ENCODE data around the gene PDGFB. TPM values are rescaled to one million over a fixed set of nuclear protein-coding genes. Genes with fewer than 3 reads are reported as not detected.

The PDGFB gene
- total RNA-seq, 1 experiment from 2014 or later: 2.9 TPM

DNA sequence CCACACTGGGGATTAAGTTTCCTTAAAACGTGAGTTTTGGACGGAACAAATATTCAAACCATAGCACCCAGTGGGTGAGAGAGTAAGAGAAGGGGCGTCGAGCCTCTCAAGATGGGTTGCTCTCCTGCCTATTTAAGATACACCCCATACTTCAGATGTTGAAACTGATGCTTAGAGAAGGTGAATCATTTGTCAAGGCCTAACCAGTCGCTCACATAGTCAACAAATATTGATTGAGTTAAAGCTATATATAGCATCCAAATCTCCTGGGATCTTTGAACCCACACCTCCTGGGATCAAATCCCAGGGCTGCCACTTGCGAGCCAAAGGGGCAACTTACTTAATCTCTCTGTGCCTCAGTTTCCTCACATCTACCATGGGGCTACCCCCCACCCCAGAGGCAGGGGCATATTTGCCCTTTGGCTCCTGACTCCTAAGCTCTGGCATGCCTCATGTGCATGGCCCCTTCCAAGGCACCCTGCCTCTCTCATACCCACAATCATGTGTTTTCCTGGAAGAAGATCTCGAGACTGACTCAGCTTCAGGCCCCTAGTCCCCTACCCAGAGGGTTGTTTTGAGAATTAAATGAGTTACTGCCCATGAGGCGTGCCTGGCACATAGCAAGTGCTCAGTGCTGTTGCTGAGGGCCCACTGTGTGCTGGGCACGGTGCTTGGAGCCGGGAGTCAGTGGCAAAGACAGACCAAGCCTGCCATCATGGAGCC is 19.0 kb upstream of the PDGFB start:
- H3K9me3 ChIP-seq (ENCODE audit: low read length): no peaks in the 10 kb centered on the region
- peaks cover 13% of the 10 kb centered on the region for H3K4me1 ChIP-seq (ENCODE audit: low read length)
- no peaks in the 10 kb centered on the region for H3K79me2 ChIP-seq (ENCODE audit: low read length)
- H3K4me2 ChIP-seq (ENCODE audit: low read depth, low read length, poor library complexity, severe bottlenecking): no peak overlapping the region
- H2AFZ ChIP-seq (ENCODE audit: low read length): no peak overlapping the region
- no peak overlapping the region for H3K27ac ChIP-seq (ENCODE audit: low read length)
- no peak for DNase-seq
- no peak overlapping the region for H3K4me3 ChIP-seq (ENCODE audit: low read length)
- H3K36me3 ChIP-seq (ENCODE audit: insufficient read depth, low read length): no peaks in the 10 kb centered on the region
- no peaks in the 10 kb centered on the region for H4K20me1 ChIP-seq (ENCODE audit: insufficient read depth, low read depth, low read length)
- H3K27me3 ChIP-seq (ENCODE audit: low read length): no peaks in the 10 kb centered on the region
- H3K9ac ChIP-seq (ENCODE audit: low read length): no peak overlapping the region
- H3K9me2 ChIP-seq (replicated peaks; ENCODE audit: insufficient read depth, low read length): no peaks in the 10 kb centered on the region

DNA sequence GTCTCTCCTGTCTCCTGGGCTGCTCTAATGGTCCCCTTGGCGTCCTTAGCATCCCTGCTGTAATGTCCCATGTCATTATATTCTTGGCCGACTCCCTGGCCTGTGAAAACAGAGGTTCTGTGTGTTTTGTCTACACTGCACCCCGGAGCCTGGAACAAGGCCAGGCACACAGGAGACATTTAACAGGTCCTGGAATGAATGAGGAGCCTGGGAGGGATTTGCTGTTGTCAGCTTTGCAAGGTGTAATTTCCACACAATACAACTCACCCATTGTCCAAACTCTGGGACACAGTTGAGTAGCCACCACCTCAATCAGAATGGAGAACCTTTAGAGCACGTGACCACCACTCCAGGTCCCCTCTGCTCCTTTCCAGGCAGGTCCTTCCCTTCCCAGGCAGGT is 14.9 kb upstream of the PDGFB start:
- no peak overlapping the region for H3K4me3 ChIP-seq (ENCODE audit: low read length)
- no peaks in the 10 kb centered on the region for H4K20me1 ChIP-seq (ENCODE audit: insufficient read depth, low read depth, low read length)
- no peaks in the 10 kb centered on the region for H3K36me3 ChIP-seq (ENCODE audit: insufficient read depth, low read length)
- no peak overlapping the region for H3K27ac ChIP-seq (ENCODE audit: low read length)
- no peaks in the 10 kb centered on the region for H3K9me3 ChIP-seq (ENCODE audit: low read length)
- no peaks in the 10 kb centered on the region for H3K9me2 ChIP-seq (replicated peaks; ENCODE audit: insufficient read depth, low read length)
- peaks cover 5% of the 10 kb centered on the region; the same call in 1 of the 2 replicates for H3K4me1 ChIP-seq (ENCODE audit: low read length)
- no peaks in the 10 kb centered on the region for H3K27me3 ChIP-seq (ENCODE audit: low read length)
- H3K9ac ChIP-seq (ENCODE audit: low read length): no peak overlapping the region
- no peaks in the 10 kb centered on the region for H3K79me2 ChIP-seq (ENCODE audit: low read length)
- H3K4me2 ChIP-seq (ENCODE audit: low read depth, low read length, poor library complexity, severe bottlenecking): no peak overlapping the region
- H2AFZ ChIP-seq (ENCODE audit: low read length): no peak overlapping the region
- DNase-seq: no peak

DNA sequence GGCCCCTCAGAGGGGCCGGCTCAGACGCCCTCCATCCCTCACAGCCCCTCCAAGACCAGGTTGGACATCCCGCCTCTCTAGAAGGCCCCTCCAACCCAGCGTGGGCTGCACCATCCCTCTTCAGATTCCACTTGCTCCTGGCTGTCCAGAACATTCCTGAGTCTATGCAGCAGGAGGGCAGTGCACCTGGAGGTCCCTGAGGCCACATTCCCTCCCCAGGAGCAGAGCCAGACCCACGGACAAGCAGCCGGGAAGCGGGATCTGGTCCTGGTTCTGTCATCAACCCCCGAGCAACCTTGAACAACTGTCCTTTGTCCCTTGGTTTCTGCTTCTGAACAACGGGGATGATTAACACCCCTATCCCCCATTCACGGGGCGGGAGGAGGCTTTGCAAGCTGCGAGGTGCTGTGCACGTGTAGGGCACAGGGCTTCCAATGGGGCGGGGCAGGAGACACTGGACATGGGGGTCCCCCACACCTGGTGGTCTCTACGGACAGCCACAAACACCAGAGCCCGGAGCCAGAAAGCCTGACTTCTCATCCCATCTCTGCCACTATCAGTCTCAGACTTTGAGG is 13.2 kb upstream of the PDGFB start:
- H3K36me3 ChIP-seq (ENCODE audit: insufficient read depth, low read length): no peaks in the 10 kb centered on the region
- no peaks in the 10 kb centered on the region for H3K9me2 ChIP-seq (replicated peaks; ENCODE audit: insufficient read depth, low read length)
- no peak overlapping the region for H3K4me2 ChIP-seq (ENCODE audit: low read depth, low read length, poor library complexity, severe bottlenecking)
- peaks cover 5% of the 10 kb centered on the region; the same call in 1 of the 2 replicates for H3K4me1 ChIP-seq (ENCODE audit: low read length)
- no peaks in the 10 kb centered on the region for H3K79me2 ChIP-seq (ENCODE audit: low read length)
- no peak for DNase-seq
- no peak overlapping the region for H3K4me3 ChIP-seq (ENCODE audit: low read length)
- no peaks in the 10 kb centered on the region for H4K20me1 ChIP-seq (ENCODE audit: insufficient read depth, low read depth, low read length)
- H3K9ac ChIP-seq (ENCODE audit: low read length): no peak overlapping the region
- H3K9me3 ChIP-seq (ENCODE audit: low read length): no peaks in the 10 kb centered on the region
- no peaks in the 10 kb centered on the region for H3K27me3 ChIP-seq (ENCODE audit: low read length)
- H2AFZ ChIP-seq (ENCODE audit: low read length): no peak overlapping the region
- H3K27ac ChIP-seq (ENCODE audit: low read length): no peak overlapping the region

DNA sequence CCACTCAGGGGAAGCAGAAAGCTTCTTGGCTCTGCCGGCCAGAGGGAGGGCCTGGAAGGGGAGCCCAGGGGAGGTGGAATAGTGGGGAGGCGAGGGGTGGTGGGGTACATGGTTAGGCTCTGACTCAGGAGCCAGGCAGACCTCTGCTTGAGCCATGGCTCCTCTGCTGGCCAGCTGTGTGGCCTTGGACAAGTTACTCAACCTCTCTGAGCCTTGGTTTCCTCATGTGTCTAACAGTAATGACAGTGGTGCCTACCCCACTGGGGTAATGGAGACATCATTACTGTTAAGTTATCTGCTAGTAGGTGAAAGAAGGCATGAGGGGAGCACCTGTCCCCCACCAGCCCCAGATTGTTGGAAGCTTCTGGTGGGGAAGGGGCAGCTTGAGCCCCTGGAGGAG is 12.2 kb upstream of the PDGFB start:
- no peaks in the 10 kb centered on the region for H3K9me3 ChIP-seq (ENCODE audit: low read length)
- H3K36me3 ChIP-seq (ENCODE audit: insufficient read depth, low read length): no peaks in the 10 kb centered on the region
- H3K9me2 ChIP-seq (replicated peaks; ENCODE audit: insufficient read depth, low read length): no peaks in the 10 kb centered on the region
- no peaks in the 10 kb centered on the region for H3K79me2 ChIP-seq (ENCODE audit: low read length)
- H3K4me1 ChIP-seq (ENCODE audit: low read length): no peaks in the 10 kb centered on the region
- no peak overlapping the region for H3K27ac ChIP-seq (ENCODE audit: low read length)
- H3K9ac ChIP-seq (ENCODE audit: low read length): no peak overlapping the region
- DNase-seq: no peak
- no peak overlapping the region for H3K4me2 ChIP-seq (ENCODE audit: low read depth, low read length, poor library complexity, severe bottlenecking)
- no peak overlapping the region for H2AFZ ChIP-seq (ENCODE audit: low read length)
- no peaks in the 10 kb centered on the region for H4K20me1 ChIP-seq (ENCODE audit: insufficient read depth, low read depth, low read length)
- no peak overlapping the region for H3K4me3 ChIP-seq (ENCODE audit: low read length)
- no peaks in the 10 kb centered on the region for H3K27me3 ChIP-seq (ENCODE audit: low read length)

DNA sequence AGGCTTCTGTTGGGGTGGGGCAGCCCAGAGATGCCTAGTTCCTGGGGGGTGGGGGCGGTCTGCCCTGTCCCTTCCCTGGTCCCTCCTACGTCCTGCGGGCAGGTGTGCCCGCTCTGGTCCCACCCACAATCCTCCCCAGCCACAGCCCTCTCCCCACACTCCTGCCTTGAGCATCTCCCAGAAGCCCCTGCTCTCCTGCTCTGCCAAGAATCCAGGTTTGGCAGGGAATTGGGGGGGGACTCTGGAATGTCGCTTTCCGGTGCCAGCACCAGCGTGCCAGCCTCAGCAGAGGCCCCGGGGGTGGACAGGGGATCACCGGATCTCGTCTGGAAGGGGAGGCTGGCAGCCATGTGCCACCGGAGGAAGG is 11.4 kb upstream of the PDGFB start:
- H4K20me1 ChIP-seq (ENCODE audit: insufficient read depth, low read depth, low read length): no peaks in the 10 kb centered on the region
- H3K9me2 ChIP-seq (replicated peaks; ENCODE audit: insufficient read depth, low read length): no peaks in the 10 kb centered on the region
- no peak overlapping the region for H3K4me3 ChIP-seq (ENCODE audit: low read length)
- H2AFZ ChIP-seq (ENCODE audit: low read length): no peak overlapping the region
- no peak overlapping the region for H3K27ac ChIP-seq (ENCODE audit: low read length)
- H3K79me2 ChIP-seq (ENCODE audit: low read length): no peaks in the 10 kb centered on the region
- H3K4me1 ChIP-seq (ENCODE audit: low read length): no peaks in the 10 kb centered on the region
- H3K9me3 ChIP-seq (ENCODE audit: low read length): no peaks in the 10 kb centered on the region
- H3K9ac ChIP-seq (ENCODE audit: low read length): no peak overlapping the region
- no peak for DNase-seq
- no peak overlapping the region for H3K4me2 ChIP-seq (ENCODE audit: low read depth, low read length, poor library complexity, severe bottlenecking)
- H3K27me3 ChIP-seq (ENCODE audit: low read length): no peaks in the 10 kb centered on the region
- no peaks in the 10 kb centered on the region for H3K36me3 ChIP-seq (ENCODE audit: insufficient read depth, low read length)

DNA sequence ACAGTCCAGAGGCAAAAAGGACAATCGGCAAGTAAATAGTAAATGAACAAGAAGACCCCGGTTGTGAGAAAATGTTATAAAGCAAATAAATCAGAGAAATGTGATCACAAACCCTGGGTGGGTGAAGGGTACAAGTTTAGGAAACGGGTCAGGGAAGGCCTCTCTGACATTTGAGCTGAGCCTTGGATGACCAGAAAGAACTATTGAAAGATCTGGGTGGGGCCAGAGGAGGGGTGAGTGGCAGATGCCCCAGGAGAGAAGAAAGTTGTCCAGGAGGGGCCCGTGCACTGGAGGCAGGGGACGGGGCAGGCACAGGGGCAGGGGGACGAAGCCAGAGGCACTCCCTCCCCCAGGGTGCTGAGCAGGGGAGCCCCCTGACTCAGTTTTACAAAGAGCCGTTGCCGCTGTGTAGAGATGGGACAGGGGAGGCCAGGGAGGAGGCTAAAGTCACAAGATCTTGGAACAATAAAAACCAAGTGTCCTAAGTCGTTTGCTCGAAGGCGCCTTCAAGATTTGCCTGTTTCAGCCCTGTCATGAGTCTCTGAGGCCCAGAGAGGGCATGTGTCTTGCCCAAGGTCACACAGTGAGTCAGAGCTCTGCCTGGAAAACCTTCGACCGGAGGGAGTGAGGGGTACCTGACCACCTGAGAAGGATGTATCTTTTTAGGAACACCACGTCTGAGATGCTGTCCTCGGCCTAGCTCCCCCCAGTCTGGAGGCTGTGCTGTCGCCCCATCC is 10.8 kb upstream of the PDGFB start:
- no peak for DNase-seq
- H3K27me3 ChIP-seq (ENCODE audit: low read length): no peaks in the 10 kb centered on the region
- H3K4me2 ChIP-seq (ENCODE audit: low read depth, low read length, poor library complexity, severe bottlenecking): no peak overlapping the region
- no peaks in the 10 kb centered on the region for H4K20me1 ChIP-seq (ENCODE audit: insufficient read depth, low read depth, low read length)
- H3K36me3 ChIP-seq (ENCODE audit: insufficient read depth, low read length): no peaks in the 10 kb centered on the region
- H3K9me2 ChIP-seq (replicated peaks; ENCODE audit: insufficient read depth, low read length): no peaks in the 10 kb centered on the region
- H3K9ac ChIP-seq (ENCODE audit: low read length): no peak overlapping the region
- no peaks in the 10 kb centered on the region for H3K79me2 ChIP-seq (ENCODE audit: low read length)
- no peak overlapping the region for H3K27ac ChIP-seq (ENCODE audit: low read length)
- H3K4me1 ChIP-seq (ENCODE audit: low read length): no peaks in the 10 kb centered on the region
- H3K9me3 ChIP-seq (ENCODE audit: low read length): no peaks in the 10 kb centered on the region
- no peak overlapping the region for H2AFZ ChIP-seq (ENCODE audit: low read length)
- no peak overlapping the region for H3K4me3 ChIP-seq (ENCODE audit: low read length)

DNA sequence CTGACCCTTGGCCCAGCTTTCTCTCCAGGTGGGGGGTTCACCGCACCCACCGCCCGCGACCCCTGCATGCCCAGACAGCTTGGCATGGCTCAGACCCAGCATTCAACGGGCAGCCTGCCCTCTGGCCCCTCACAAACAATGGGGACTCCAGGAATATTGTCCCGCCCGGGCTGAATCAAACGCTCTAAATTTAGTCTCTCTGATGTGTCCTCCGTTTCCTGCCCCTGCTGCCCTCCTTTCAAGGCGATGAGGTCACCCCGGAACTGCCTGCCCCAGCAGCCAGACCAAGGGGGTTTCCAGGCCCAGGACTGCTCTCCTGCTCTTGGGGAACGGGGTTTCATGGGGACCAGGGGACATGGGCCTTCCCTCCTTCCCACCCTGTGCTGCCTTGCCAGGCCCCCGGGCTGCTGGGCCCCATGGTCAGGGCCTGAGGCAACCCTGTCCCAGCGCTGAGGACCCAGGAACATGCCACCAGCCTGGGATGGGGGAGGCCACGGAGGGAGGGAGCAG is 10.1 kb upstream of the PDGFB start:
- no peak overlapping the region for H2AFZ ChIP-seq (ENCODE audit: low read length)
- no peaks in the 10 kb centered on the region for H3K9me2 ChIP-seq (replicated peaks; ENCODE audit: insufficient read depth, low read length)
- no peaks in the 10 kb centered on the region for H4K20me1 ChIP-seq (ENCODE audit: insufficient read depth, low read depth, low read length)
- no peak overlapping the region for H3K9ac ChIP-seq (ENCODE audit: low read length)
- H3K27ac ChIP-seq (ENCODE audit: low read length): no peak overlapping the region
- H3K79me2 ChIP-seq (ENCODE audit: low read length): no peaks in the 10 kb centered on the region
- H3K27me3 ChIP-seq (ENCODE audit: low read length): no peaks in the 10 kb centered on the region
- H3K4me1 ChIP-seq (ENCODE audit: low read length): no peaks in the 10 kb centered on the region
- H3K4me2 ChIP-seq (ENCODE audit: low read depth, low read length, poor library complexity, severe bottlenecking): no peak overlapping the region
- no peaks in the 10 kb centered on the region for H3K9me3 ChIP-seq (ENCODE audit: low read length)
- DNase-seq: no peak
- no peak overlapping the region for H3K4me3 ChIP-seq (ENCODE audit: low read length)
- no peaks in the 10 kb centered on the region for H3K36me3 ChIP-seq (ENCODE audit: insufficient read depth, low read length)

DNA sequence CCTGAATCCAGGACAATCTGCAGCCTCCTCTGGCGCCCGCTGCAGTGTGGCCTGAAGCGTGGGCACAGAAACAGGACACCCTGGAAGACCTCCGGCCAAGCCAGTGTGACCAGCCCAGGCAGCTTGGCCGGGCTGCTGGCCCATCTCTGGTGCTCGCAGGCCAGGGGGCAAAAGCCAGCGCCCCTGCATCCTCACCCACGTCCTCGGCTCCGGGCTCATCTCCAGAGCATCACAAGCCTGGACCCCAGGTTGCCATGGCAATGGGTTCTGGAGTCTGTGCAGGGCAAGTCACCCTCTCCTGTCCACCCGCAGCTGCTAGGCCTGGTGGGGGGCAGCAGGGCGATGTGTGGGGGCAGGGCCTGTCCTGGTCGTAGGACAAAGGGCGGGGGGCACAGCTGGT is 9.3 kb upstream of the PDGFB start:
- H3K9ac ChIP-seq (ENCODE audit: low read length): no peak overlapping the region
- H3K79me2 ChIP-seq (ENCODE audit: low read length): no peaks in the 10 kb centered on the region
- no peaks in the 10 kb centered on the region for H3K9me2 ChIP-seq (replicated peaks; ENCODE audit: insufficient read depth, low read length)
- H3K27ac ChIP-seq (ENCODE audit: low read length): no peak overlapping the region
- no peak for DNase-seq
- no peaks in the 10 kb centered on the region for H3K36me3 ChIP-seq (ENCODE audit: insufficient read depth, low read length)
- H2AFZ ChIP-seq (ENCODE audit: low read length): no peak overlapping the region
- H3K4me1 ChIP-seq (ENCODE audit: low read length): no peaks in the 10 kb centered on the region
- no peak overlapping the region for H3K4me3 ChIP-seq (ENCODE audit: low read length)
- no peaks in the 10 kb centered on the region for H3K9me3 ChIP-seq (ENCODE audit: low read length)
- H3K4me2 ChIP-seq (ENCODE audit: low read depth, low read length, poor library complexity, severe bottlenecking): no peak overlapping the region
- H3K27me3 ChIP-seq (ENCODE audit: low read length): no peaks in the 10 kb centered on the region
- H4K20me1 ChIP-seq (ENCODE audit: insufficient read depth, low read depth, low read length): no peaks in the 10 kb centered on the region

All from Karpas-422 (cell line).